Right atrium auricular region (tissue), 2 donors: Measurements from ENCODE around the gene CSN1S1. TPM values are rescaled to one million over a fixed set of nuclear protein-coding genes. Genes with fewer than 3 reads are reported as not detected.

Source experiments
- DNase-seq: peaks from one replicate; pipeline ENCODE4 v3.0.0-alpha.2; 2019; ENCODE audit warnings: low spot score
- H3K27ac ChIP-seq, 2 donors: fragments of 200-600 bp; sonication (generic); 1 replicate in 1 of 2; 2 replicates in 1 of 2; pipeline ENCODE4 v1.5.1; 2016 to 2019
- H3K27me3 ChIP-seq, 2 donors: fragments of 200-600 bp; sonication (generic); one replicate each; pipeline versions ENCODE4 v1.5.1 to v1.6.0; 2017 to 2019
- H3K36me3 ChIP-seq: fragments of 200-600 bp; sonication (generic); one replicate; pipeline ENCODE4 v1.5.1; 2016
- H3K4me1 ChIP-seq, 2 donors: fragments of 200-600 bp; sonication (generic); one replicate each; pipeline versions ENCODE4 v1.5.1 to v1.6.0; 2017 to 2019
- H3K4me3 ChIP-seq, 2 donors: fragments of 200-600 bp; sonication (generic); 1 replicate in 1 of 2; 2 replicates in 1 of 2; pipeline ENCODE4 v1.5.1; 2017 to 2019; ENCODE audit warnings: mild to moderate bottlenecking in 1 of 2, moderate library complexity in 1 of 2
- H3K9me3 ChIP-seq, 2 donors: fragments of 200-600 bp; sonication (generic); one replicate each; pipeline ENCODE4 v1.5.1; 2019
- total RNA-seq, 2 donors: library from RNA; depleted of rRNA; stranded (reverse); fragments of >200 nt; gene quantifications; one replicate each; pipeline ENCODE4 v1.1.0, GENCODE V29; 2016
- TF ChIP-seq, protein P1 (sequence below), 2 donors: fragments of 200-600 bp; sonication (generic); IDR thresholded peaks; one replicate each; pipeline ENCODE4 v1.5.1; 2019; ENCODE audit warnings: antibody characterized with exemption in 2 of 2

CSN1S1 gene
- total RNA-seq, 2 donors from 2014 or later = not detected

DNA sequence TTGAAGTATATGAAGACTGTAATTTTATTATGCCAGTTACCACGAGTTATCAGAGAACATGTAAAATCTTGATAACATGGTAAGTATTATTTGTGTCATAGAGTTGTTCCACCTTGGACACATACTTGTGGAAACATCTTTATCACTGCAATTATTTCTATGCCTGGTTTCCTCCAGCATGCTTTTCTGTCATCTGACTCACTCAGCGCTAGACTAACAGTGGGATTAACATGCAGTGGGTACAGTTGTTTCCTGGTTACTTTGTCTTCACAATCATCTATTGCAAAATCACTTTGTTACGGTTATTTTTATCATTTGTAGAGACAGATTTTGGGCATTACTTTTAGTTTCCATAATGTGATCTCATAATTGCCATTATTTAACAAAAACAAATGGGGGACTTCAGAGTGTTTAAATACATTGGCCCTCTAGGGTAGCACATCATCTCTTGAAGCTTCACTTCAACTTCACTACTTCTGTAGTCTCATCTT is 64.7 kb downstream of the CSN1S1 start, which contains the start of gene STATH:
Gene STATH, plus strand, starts transcription at position 441 of the 491 bp plus-strand sequence. CDS start 2,472 bp downstream, outside the sequence.
- Histone ChIP-seq H3K27ac (no peak within 1 kb of the TSS), H3K4me3 (no peak within 1 kb of the TSS), H3K27me3 (no peaks in the 10 kb centered on the region), H3K36me3 (no peaks in the 10 kb centered on the region), H3K4me1 (no peaks in the 10 kb centered on the region), H3K9me3 (no peaks in the 10 kb centered on the region)
- DNase-seq = no peak
- TF ChIP-seq, protein P1, sequence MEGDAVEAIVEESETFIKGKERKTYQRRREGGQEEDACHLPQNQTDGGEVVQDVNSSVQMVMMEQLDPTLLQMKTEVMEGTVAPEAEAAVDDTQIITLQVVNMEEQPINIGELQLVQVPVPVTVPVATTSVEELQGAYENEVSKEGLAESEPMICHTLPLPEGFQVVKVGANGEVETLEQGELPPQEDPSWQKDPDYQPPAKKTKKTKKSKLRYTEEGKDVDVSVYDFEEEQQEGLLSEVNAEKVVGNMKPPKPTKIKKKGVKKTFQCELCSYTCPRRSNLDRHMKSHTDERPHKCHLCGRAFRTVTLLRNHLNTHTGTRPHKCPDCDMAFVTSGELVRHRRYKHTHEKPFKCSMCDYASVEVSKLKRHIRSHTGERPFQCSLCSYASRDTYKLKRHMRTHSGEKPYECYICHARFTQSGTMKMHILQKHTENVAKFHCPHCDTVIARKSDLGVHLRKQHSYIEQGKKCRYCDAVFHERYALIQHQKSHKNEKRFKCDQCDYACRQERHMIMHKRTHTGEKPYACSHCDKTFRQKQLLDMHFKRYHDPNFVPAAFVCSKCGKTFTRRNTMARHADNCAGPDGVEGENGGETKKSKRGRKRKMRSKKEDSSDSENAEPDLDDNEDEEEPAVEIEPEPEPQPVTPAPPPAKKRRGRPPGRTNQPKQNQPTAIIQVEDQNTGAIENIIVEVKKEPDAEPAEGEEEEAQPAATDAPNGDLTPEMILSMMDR (IDR thresholded peaks at IDR 0.05) = no peak

Other genes with a start within 250 kb of the CSN1S1 start
- 1 to 10 TPM in 1 of 2 donors, under 1 TPM in 1; 0.67 to 1.5 TPM for gene SULT1B1, start 170.4 kb upstream of the CSN1S1 start, total RNA-seq
- gene SULT1E1, start 70.9 kb upstream of the CSN1S1 start, total RNA-seq = not detected
- gene CSN2, start 34.7 kb downstream of the CSN1S1 start, total RNA-seq = not detected
- gene STATH, start 64.9 kb downstream of the CSN1S1 start, total RNA-seq = not detected
- not detected for gene HTN3, start 97.4 kb downstream of the CSN1S1 start, total RNA-seq
- gene HTN1, start 119.4 kb downstream of the CSN1S1 start, total RNA-seq = not detected
- not detected for gene PRR27, start 223.2 kb downstream of the CSN1S1 start, total RNA-seq